Kidney epithelial cell (primary cell): Measurements from ENCODE around the gene BTBD9. TPM values are rescaled to one million over a fixed set of nuclear protein-coding genes. Genes with fewer than 3 reads are reported as not detected.
"Not testable (repeated sequence)": the region's sequence is repeated elsewhere in the genome, so short reads cannot be mapped to it uniquely, and the experiment has no call there.

Source experiments
- DNase-seq: peaks from one replicate; pipeline ENCODE4 v3.0.0-alpha.2; 2010; ENCODE audit warnings: low read depth
- H3K27me3 ChIP-seq: 2 replicates; pipeline ENCODE4 v1.6.0; 2011; ENCODE audit warnings: low read length; ENCODE audit not compliant: control insufficient read depth, insufficient read depth
- H3K36me3 ChIP-seq: 2 replicates; pipeline ENCODE4 v1.5.1; 2011; ENCODE audit warnings: low read length; ENCODE audit not compliant: control insufficient read depth, insufficient read depth
- H3K4me3 ChIP-seq: 2 replicates; pipeline ENCODE4 v1.5.1; 2011; ENCODE audit warnings: low read depth, mild to moderate bottlenecking, control low read depth, low read length
- total RNA-seq: library from RNA; depleted of rRNA; stranded (reverse); fragments of >200 nt; gene quantifications from 2 replicates; pipeline ENCODE4 v1.2.3, GENCODE V29; 2015
- TF ChIP-seq, protein P1 (sequence below): IDR thresholded peaks from 2 replicates; pipeline ENCODE4 v1.5.1; 2011; ENCODE audit warnings: mild to moderate bottlenecking, moderate library complexity, low read length, control low read depth, inconsistent platforms; ENCODE audit not compliant: insufficient read depth, poor library complexity, severe bottlenecking

BTBD9 gene
- total RNA-seq, 1 donor from 2014 or later, result 7.3 TPM

- no peak overlapping the region for H3K4me3 ChIP-seq
- H3K36me3 ChIP-seq, result peaks cover 1% of the 10 kb centered on the region
- peak; percentile 41 for DNase-seq
- TF ChIP-seq, protein P1, sequence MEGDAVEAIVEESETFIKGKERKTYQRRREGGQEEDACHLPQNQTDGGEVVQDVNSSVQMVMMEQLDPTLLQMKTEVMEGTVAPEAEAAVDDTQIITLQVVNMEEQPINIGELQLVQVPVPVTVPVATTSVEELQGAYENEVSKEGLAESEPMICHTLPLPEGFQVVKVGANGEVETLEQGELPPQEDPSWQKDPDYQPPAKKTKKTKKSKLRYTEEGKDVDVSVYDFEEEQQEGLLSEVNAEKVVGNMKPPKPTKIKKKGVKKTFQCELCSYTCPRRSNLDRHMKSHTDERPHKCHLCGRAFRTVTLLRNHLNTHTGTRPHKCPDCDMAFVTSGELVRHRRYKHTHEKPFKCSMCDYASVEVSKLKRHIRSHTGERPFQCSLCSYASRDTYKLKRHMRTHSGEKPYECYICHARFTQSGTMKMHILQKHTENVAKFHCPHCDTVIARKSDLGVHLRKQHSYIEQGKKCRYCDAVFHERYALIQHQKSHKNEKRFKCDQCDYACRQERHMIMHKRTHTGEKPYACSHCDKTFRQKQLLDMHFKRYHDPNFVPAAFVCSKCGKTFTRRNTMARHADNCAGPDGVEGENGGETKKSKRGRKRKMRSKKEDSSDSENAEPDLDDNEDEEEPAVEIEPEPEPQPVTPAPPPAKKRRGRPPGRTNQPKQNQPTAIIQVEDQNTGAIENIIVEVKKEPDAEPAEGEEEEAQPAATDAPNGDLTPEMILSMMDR, result no peak
- H3K27me3 ChIP-seq, result no peaks in the 10 kb centered on the region
These were observed 508.2 kb downstream of the BTBD9 start for GRCh38 chr6:38131527-38131965.

DNA sequence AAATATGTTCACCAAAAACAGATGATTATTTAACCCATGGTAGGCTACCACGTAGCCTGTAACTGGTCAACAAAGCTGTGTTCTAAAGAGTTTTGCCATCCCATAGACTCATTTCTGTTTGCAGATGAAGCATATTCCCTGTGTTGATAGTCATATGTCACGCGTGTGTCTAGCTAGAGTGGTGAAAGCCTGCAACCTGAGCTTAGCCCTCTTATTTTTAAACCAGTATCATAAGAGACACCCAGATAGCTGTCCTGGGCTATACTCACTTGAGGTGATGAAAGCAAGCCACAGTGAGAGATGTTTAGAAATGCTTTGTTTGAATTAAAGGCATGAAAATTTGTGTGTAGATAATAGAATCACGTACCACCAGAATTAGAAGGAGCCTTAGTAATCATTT lies 512.4 kb downstream of the BTBD9 start:
- Histone ChIP-seq H3K27me3 (no peaks in the 10 kb centered on the region), H3K36me3 (no peaks in the 10 kb centered on the region), H3K4me3 (no peak overlapping the region)
- DNase-seq, result no peak
- TF ChIP-seq, protein P1, result no peak

DNA sequence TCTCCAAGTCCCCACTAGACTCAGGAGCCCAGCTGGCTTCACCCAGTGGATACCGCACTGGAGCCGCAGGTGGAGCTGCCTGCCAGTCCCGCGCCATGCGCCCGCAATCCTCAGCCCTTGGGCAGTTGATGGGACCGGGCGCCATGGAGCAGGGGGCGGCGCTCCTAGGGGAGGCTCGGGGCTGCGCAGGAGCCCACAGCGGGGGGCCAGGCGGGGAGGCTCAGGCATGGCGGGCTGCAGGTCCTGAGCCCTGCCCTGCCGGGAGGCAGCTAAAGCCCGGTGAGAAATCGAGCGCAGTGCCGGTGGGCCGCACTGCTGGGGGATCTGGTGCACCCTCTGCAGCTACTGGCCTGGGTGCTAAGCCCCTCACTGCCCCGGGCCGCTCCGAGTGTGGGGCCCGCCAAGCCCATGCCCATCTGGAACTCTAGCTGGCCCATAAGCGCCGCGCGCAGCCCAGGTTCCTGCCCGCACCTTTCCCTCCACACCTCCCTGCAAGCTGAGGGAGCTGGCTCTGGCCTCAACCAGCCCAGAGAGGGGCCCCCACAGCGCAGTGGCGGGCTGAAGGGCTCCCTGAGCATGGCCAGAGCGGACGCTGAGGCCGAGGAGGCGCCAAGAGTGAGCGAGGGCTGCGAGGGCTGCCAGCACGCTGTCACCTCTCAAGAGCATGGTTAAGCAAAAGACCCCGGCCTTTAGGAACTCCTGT lies 515.4 kb downstream of the BTBD9 start:
- H3K36me3 ChIP-seq, H3K27me3 ChIP-seq, DNase-seq, H3K4me3 ChIP-seq: not testable (repeated sequence)

- DNase-seq, result no peak
- no peaks in the 10 kb centered on the region for H3K27me3 ChIP-seq
- TF ChIP-seq, protein P1, result no peak
- H3K4me3 ChIP-seq, result no peak overlapping the region
- no peaks in the 10 kb centered on the region for H3K36me3 ChIP-seq
These were observed 520.2 kb downstream of the BTBD9 start for GRCh38 chr6:38119516-38119915.

DNA sequence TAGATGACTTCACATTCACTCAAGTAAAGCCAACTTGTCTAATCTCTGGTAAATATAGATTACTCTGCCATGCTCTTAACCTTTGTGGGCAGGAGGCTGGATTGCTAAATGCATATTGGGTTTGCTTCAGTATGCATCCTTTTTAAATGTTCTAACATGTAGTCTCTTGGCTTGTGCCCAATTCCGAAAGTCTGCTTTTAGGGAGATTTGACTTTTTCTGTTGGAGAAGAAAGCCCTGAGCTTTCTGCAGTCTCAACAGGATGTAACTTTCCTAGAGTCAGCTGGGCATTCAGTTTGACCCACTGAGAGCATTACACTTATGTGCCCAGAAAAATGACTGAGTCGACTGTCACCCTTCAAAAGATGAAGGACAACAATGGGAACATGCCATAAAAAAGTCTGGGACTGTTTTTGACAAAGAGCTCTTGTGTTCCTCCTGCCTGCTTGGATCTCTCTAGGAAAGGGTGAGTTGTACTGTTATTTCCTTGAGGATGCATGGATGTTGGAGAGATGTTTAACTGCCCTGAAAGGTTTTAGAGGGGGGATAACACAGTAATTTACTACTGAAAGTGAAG lies 520.9 kb downstream of the BTBD9 start:
- TF ChIP-seq, protein P1, result no peak
- Histone ChIP-seq H3K36me3 (no peaks in the 10 kb centered on the region), H3K27me3 (no peaks in the 10 kb centered on the region), H3K4me3 (no peak overlapping the region)
- no peak for DNase-seq

Other genes with a start within 250 kb of the BTBD9 start
- 168 and 195 TPM in 2 replicates for gene GLO1, start 63.2 kb upstream of the BTBD9 start, total RNA-seq
- not detected in 2 replicates for gene DNAH8, start 75.4 kb upstream of the BTBD9 start, total RNA-seq